ENCODE measurements around the gene SLC34A1. TPM values are rescaled to one million over a fixed set of nuclear protein-coding genes. Genes with fewer than 3 reads are reported as not detected.

The SLC34A1 gene
- polyA plus RNA-seq, 1 donor = not detected

GRCh38 chr5:177402271-177403043, 18.2 kb downstream of the SLC34A1 start:
- peak overlapping the region; percentile 46 for H3K4me3 ChIP-seq (ENCODE audit: low read length)
- H3K4me1 ChIP-seq (ENCODE audit: control insufficient read depth, insufficient read depth, low read length) = peaks cover 36% of the 10 kb centered on the region
- no CpG with 5 or more reads among the region's 49 CpGs for WGBS (ENCODE audit: insufficient coverage, low lambda C conversion rate)
- H3K9me3 ChIP-seq (ENCODE audit: control insufficient read depth, low read depth, low read length) = peaks cover 18% of the 10 kb centered on the region
- H3K27ac ChIP-seq (ENCODE audit: low read length) = no peak overlapping the region
- no peaks in the 10 kb centered on the region for H3K36me3 ChIP-seq (ENCODE audit: control insufficient read depth, insufficient read depth, low read length)
- peaks cover 93% of the 10 kb centered on the region for H3K27me3 ChIP-seq (ENCODE audit: control insufficient read depth, insufficient read depth, low read length)
- DNase-seq = peak; percentile 75 to 83

GRCh38 chr5:177403102-177403791, 19.0 kb downstream of the SLC34A1 start:
- Histone ChIP-seq H3K36me3 (ENCODE audit: control insufficient read depth, insufficient read depth, low read length) (no peaks in the 10 kb centered on the region), H3K27ac (ENCODE audit: low read length) (no peak overlapping the region), H3K27me3 (ENCODE audit: control insufficient read depth, insufficient read depth, low read length) (peaks cover 89% of the 10 kb centered on the region), H3K4me3 (ENCODE audit: low read length) (peak overlapping the region; percentile 46), H3K9me3 (ENCODE audit: control insufficient read depth, low read depth, low read length) (peaks cover 18% of the 10 kb centered on the region), H3K4me1 (ENCODE audit: control insufficient read depth, insufficient read depth, low read length) (peaks cover 36% of the 10 kb centered on the region)
- WGBS (ENCODE audit: insufficient coverage, low lambda C conversion rate) = no CpG with 5 or more reads among the region's 61 CpGs
- peak in 1 of 2 donors; percentile 47 for DNase-seq

- peak overlapping the region; percentile 46 for H3K4me3 ChIP-seq (ENCODE audit: low read length)
- H3K27ac ChIP-seq (ENCODE audit: low read length) = no peak overlapping the region
- no CpG with 5 or more reads among the region's 93 CpGs for WGBS (ENCODE audit: insufficient coverage, low lambda C conversion rate)
- no peaks in the 10 kb centered on the region for H3K36me3 ChIP-seq (ENCODE audit: control insufficient read depth, insufficient read depth, low read length)
- peaks cover 18% of the 10 kb centered on the region for H3K9me3 ChIP-seq (ENCODE audit: control insufficient read depth, low read depth, low read length)
- H3K27me3 ChIP-seq (ENCODE audit: control insufficient read depth, insufficient read depth, low read length) = peaks cover 85% of the 10 kb centered on the region
- peaks cover 36% of the 10 kb centered on the region for H3K4me1 ChIP-seq (ENCODE audit: control insufficient read depth, insufficient read depth, low read length)
- DNase-seq = peak; percentile 77 to 81
Measured at GRCh38 chr5:177403792-177404640, 19.8 kb downstream of the SLC34A1 start.

- no peak for DNase-seq
- peaks cover 78% of the 10 kb centered on the region for H3K27me3 ChIP-seq (ENCODE audit: control insufficient read depth, insufficient read depth, low read length)
- peak overlapping the region; percentile 46 for H3K4me3 ChIP-seq (ENCODE audit: low read length)
- WGBS (ENCODE audit: insufficient coverage, low lambda C conversion rate) = no CpG with 5 or more reads among the region's 16 CpGs
- H3K9me3 ChIP-seq (ENCODE audit: control insufficient read depth, low read depth, low read length) = peaks cover 18% of the 10 kb centered on the region
- peaks cover 35% of the 10 kb centered on the region for H3K4me1 ChIP-seq (ENCODE audit: control insufficient read depth, insufficient read depth, low read length)
- H3K27ac ChIP-seq (ENCODE audit: low read length) = no peak overlapping the region
- H3K36me3 ChIP-seq (ENCODE audit: control insufficient read depth, insufficient read depth, low read length) = no peaks in the 10 kb centered on the region
Measured at GRCh38 chr5:177404641-177405179, 20.5 kb downstream of the SLC34A1 start.

- Histone ChIP-seq H3K4me1 (ENCODE audit: control insufficient read depth, insufficient read depth, low read length) (peaks cover 30% of the 10 kb centered on the region), H3K4me3 (ENCODE audit: low read length) (no peak overlapping the region), H3K27me3 (ENCODE audit: control insufficient read depth, insufficient read depth, low read length) (peaks cover 72% of the 10 kb centered on the region), H3K9me3 (ENCODE audit: control insufficient read depth, low read depth, low read length) (peaks cover 15% of the 10 kb centered on the region), H3K27ac (ENCODE audit: low read length) (no peak overlapping the region), H3K36me3 (ENCODE audit: control insufficient read depth, insufficient read depth, low read length) (no peaks in the 10 kb centered on the region)
- no CpG with 5 or more reads among the region's 2 CpGs for WGBS (ENCODE audit: insufficient coverage, low lambda C conversion rate)
- no peak for DNase-seq
Measured at GRCh38 chr5:177405312-177405711, 21.1 kb downstream of the SLC34A1 start.

- DNase-seq = no peak
Measured at GRCh38 chr5:177405805-177406204, 21.6 kb downstream of the SLC34A1 start.

GRCh38 chr5:177409043-177409801, 25.0 kb downstream of the SLC34A1 start, which contains the start of gene F12:
Gene F12 (minus strand): TSS chr5:177409564. CDS start chr5:177409527, 37 bp downstream.
- no CpG with 5 or more reads among the region's 9 CpGs for WGBS (ENCODE audit: insufficient coverage, low lambda C conversion rate)
- Histone ChIP-seq H3K9me3 (ENCODE audit: control insufficient read depth, low read depth, low read length) (no peaks in the 10 kb centered on the region), H3K27me3 (ENCODE audit: control insufficient read depth, insufficient read depth, low read length) (peaks cover 33% of the 10 kb centered on the region), H3K36me3 (ENCODE audit: control insufficient read depth, insufficient read depth, low read length) (no peaks in the 10 kb centered on the region), H3K4me3 (ENCODE audit: low read length) (no peak within 1 kb of the TSS), H3K27ac (ENCODE audit: low read length) (no peak within 1 kb of the TSS), H3K4me1 (ENCODE audit: control insufficient read depth, insufficient read depth, low read length) (peaks cover 15% of the 10 kb centered on the region)
- no peak for DNase-seq

More at GRCh38 chr5:177405805-177406204, 21.6 kb downstream of the SLC34A1 start:
- Histone ChIP-seq H3K36me3 (ENCODE audit: control insufficient read depth, insufficient read depth, low read length) (no peaks in the 10 kb centered on the region), H3K27ac (ENCODE audit: low read length) (no peak overlapping the region), H3K27me3 (ENCODE audit: control insufficient read depth, insufficient read depth, low read length) (peaks cover 67% of the 10 kb centered on the region), H3K9me3 (ENCODE audit: control insufficient read depth, low read depth, low read length) (peaks cover 12% of the 10 kb centered on the region), H3K4me3 (ENCODE audit: low read length) (no peak overlapping the region), H3K4me1 (ENCODE audit: control insufficient read depth, insufficient read depth, low read length) (peaks cover 26% of the 10 kb centered on the region)
- WGBS (ENCODE audit: insufficient coverage, low lambda C conversion rate) = no CpG with 5 or more reads among the region's 5 CpGs

- Histone ChIP-seq H3K27me3 (ENCODE audit: control insufficient read depth, insufficient read depth, low read length) (peaks cover 19% of the 10 kb centered on the region), H3K27ac (ENCODE audit: low read length) (no peak overlapping the region), H3K36me3 (ENCODE audit: control insufficient read depth, insufficient read depth, low read length) (no peaks in the 10 kb centered on the region), H3K4me3 (ENCODE audit: low read length) (no peak overlapping the region), H3K9me3 (ENCODE audit: control insufficient read depth, low read depth, low read length) (no peaks in the 10 kb centered on the region), H3K4me1 (ENCODE audit: control insufficient read depth, insufficient read depth, low read length) (peaks cover 9% of the 10 kb centered on the region)
- WGBS (ENCODE audit: insufficient coverage, low lambda C conversion rate) = no CpG with 5 or more reads among the region's 3 CpGs
- DNase-seq = no peak
Measured at GRCh38 chr5:177410575-177410974, 26.3 kb downstream of the SLC34A1 start.

GRCh38 chr5:177412603-177413233, 28.5 kb downstream of the SLC34A1 start:
- H3K9me3 ChIP-seq (ENCODE audit: control insufficient read depth, low read depth, low read length) = no peaks in the 10 kb centered on the region
- no CpG with 5 or more reads among the region's 8 CpGs for WGBS (ENCODE audit: insufficient coverage, low lambda C conversion rate)
- peaks cover 9% of the 10 kb centered on the region for H3K4me1 ChIP-seq (ENCODE audit: control insufficient read depth, insufficient read depth, low read length)
- peak; percentile 58 to 87 for DNase-seq
- H3K27ac ChIP-seq (ENCODE audit: low read length) = no peak overlapping the region
- no peak overlapping the region for H3K4me3 ChIP-seq (ENCODE audit: low read length)
- H3K27me3 ChIP-seq (ENCODE audit: control insufficient read depth, insufficient read depth, low read length) = peaks cover under 1% of the 10 kb centered on the region
- H3K36me3 ChIP-seq (ENCODE audit: control insufficient read depth, insufficient read depth, low read length) = no peaks in the 10 kb centered on the region
